Hepatocyte (in vitro differentiated cells): Measurements from ENCODE around the gene DBF4B.

Source experiments
- CTCF ChIP-seq: fragments of 200-600 bp; sonication (generic); IDR thresholded peaks from 2 replicates; pipeline ENCODE4 v1.5.1; 2016; ENCODE audit warnings: antibody characterized with exemption, mild to moderate bottlenecking; ENCODE audit not compliant: poor library complexity
- EZH2 ChIP-seq: fragments of 200-600 bp; sonication (generic); IDR thresholded peaks from 2 replicates; pipeline ENCODE4 v1.6.1; 2016; ENCODE audit warnings: antibody characterized with exemption, mild to moderate bottlenecking, borderline replicate concordance

GRCh38 chr17:44788139-44788538 lies 79.7 kb downstream of the DBF4B start:
- TF ChIP-seq CTCF = no peak
- TF ChIP-seq EZH2 = no peak
